Adrenal gland (tissue), 12 donors: ENCODE results near the gene ETV1. TPM values are rescaled to one million over a fixed set of nuclear protein-coding genes. Genes with fewer than 3 reads are reported as not detected.

Source experiments
- DNase-seq, 7 donors: peaks; one replicate each; pipeline ENCODE4 v3.0.0-alpha.2; 2019 to 2020
- H3K27ac ChIP-seq, 5 donors: fragments of 200-600 bp; sonication (generic) in 4 of 5; 1 replicate in 3 of 5; 2 replicates in 2 of 5; pipeline versions ENCODE4 v1.5.1 to v1.8.0; 2016 to 2020; ENCODE audit warnings: mild to moderate bottlenecking in 1 of 5
- H3K27me3 ChIP-seq: fragments of 200-600 bp; 2 replicates; pipeline ENCODE4 v1.8.0; 2021
- H3K36me3 ChIP-seq, 2 donors: fragments of 200-600 bp; replicated peaks in 1 of 2; 1 replicate in 1 of 2; 2 replicates in 1 of 2; pipeline versions ENCODE4 v1.5.1 to v1.8.0; 2018 to 2022
- H3K4me1 ChIP-seq, 2 donors: fragments of 200-600 bp; replicated peaks in 1 of 2; 1 replicate in 1 of 2; 2 replicates in 1 of 2; pipeline versions ENCODE4 v1.5.1 to v1.8.0; 2018 to 2021
- H3K4me3 ChIP-seq, 4 donors: fragments of 200-600 bp; sonication (generic) in 3 of 4; one replicate each; pipeline ENCODE4 v1.5.1; 2016 to 2018
- H3K9me3 ChIP-seq, 3 donors: fragments of 200-600 bp; sonication (generic) in 1 of 3; replicated peaks in 1 of 3; 1 replicate in 2 of 3; 2 replicates in 1 of 3; pipeline versions ENCODE4 v1.5.1 to v1.8.0; 2016 to 2021
- CTCF ChIP-seq, 6 experiments: fragments of 450-650 bp in 4 of 6; fragments of 200-600 bp in 2 of 6; sonication (generic) in 1 of 6; IDR thresholded peaks; 1 replicate in 5 of 6; 2 replicates in 1 of 6; pipeline versions ENCODE4 v1.5.1 to v1.8.0; 2016 to 2021; ENCODE audit warnings: antibody characterized with exemption in 6 of 6, mild to moderate bottlenecking in 2 of 6, moderate library complexity in 1 of 6
- POLR2A ChIP-seq, 2 donors: fragments of 450-650 bp; IDR thresholded peaks; one replicate each; pipeline ENCODE4 v1.6.1; 2017; ENCODE audit warnings: antibody characterized with exemption in 2 of 2, mild to moderate bottlenecking in 2 of 2, moderate library complexity in 1 of 2
- WGBS, 4 donors: extraction: QIAGEN DNeasy Blood & Tissue Kit in 2 of 4; methylation state at CpG; one replicate each; pipeline versions ENCODE4 v1.1.5 to v1.1.7; 2013 to 2017; 5-methylcytosine and 5-hydroxymethylcytosine counted together
- intact Hi-C, 2 donors: fragments of 100-400 bp; cut with DNase I; formaldehyde crosslinking; loops; one replicate each; pipeline versions ENCODE4 v1.14.1 to v1.15.0; 2022 to 2023
- polyA plus RNA-seq, 3 donors: library from polyadenylated mRNA; stranded (reverse); fragments of 200-250 nt in 2 of 3; fragments of 350-450 nt in 1 of 3; fragmentation: Illumina TruSeq in 1 of 3; extraction: RNeasy Lipid Tissue Mini Kit (QIAGEN cat#74804) in 1 of 3; gene quantifications; one replicate each; pipeline ENCODE4 v1.2.3, GENCODE V29; 2013 to 2014
- total RNA-seq, 9 donors: library from RNA; depleted of rRNA in 4 of 9; stranded (reverse); fragments of >200 nt in 4 of 9; fragments of 120-200 nt in 1 of 9; fragmentation: NEBNext Ultra II Directional in 1 of 9; extraction: Animal tissue kit (Norgen Biotek cat#: 25700) in 1 of 9; gene quantifications; one replicate each; pipeline versions ENCODE4 v1.1.0 to v1.2.4, GENCODE V29; 2013 to 2023
- donor health status: healthy with polysubstance abuse.
- donor health status: Bipolar disorder and iron deficiency.
- donor health status: DM: yes; HTN: yes; CAD: no.
- donor health status: DM: no; HTN: no; CAD: no.
- donor health status: DM: no; HTN: no; CAD: no.
- donor health status: DM: yes; HTN: yes; CAD: no.

The ETV1 gene
- total and polyA plus RNA-seq, 12 donors = 12.1 to 80.0 (median 34.0) TPM

- no peak for TF ChIP-seq POLR2A (IDR thresholded peaks at IDR 0.05)
- intact Hi-C loops = no loop called here
- no peaks in the 10 kb centered on the region for H3K27me3 ChIP-seq
- 81 to 91% (median 86%) methylated on average over 6 of the region's 6 CpGs for WGBS, 4 donors
- no peaks in the 10 kb centered on the region for H3K36me3 ChIP-seq
- H3K4me1 ChIP-seq = no peaks in the 10 kb centered on the region
- H3K9me3 ChIP-seq = no peaks in the 10 kb centered on the region
- no peak for DNase-seq
- H3K27ac ChIP-seq = no peak overlapping the region
- no peak overlapping the region for H3K4me3 ChIP-seq
Measured at GRCh38 chr7:13965077-13965476, 24.4 kb downstream of the ETV1 start.

DNA sequence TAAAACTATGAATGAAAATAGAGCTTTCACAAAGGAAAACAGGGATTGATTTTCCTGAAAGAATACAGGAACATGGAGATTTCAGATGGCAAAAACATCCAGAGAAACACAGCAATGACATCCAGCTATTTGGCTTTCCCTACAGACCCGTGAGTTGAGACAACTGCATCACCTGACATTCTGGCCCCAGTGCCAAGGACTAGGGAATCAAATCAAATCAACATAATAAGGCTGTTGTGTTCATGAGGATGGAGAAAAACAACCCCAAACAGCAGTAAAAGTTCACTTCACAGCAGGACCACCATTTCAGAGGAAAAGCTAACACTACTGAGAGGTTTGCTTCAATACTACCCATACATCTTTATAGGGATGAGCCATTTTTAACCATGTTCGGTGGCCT lies 25.5 kb downstream of the ETV1 start:
- Histone ChIP-seq H3K4me1 (no peaks in the 10 kb centered on the region), H3K4me3 (no peak overlapping the region), H3K36me3 (no peaks in the 10 kb centered on the region), H3K27me3 (no peaks in the 10 kb centered on the region), H3K27ac (no peak overlapping the region), H3K9me3 (no peaks in the 10 kb centered on the region)
- TF ChIP-seq CTCF (IDR thresholded peaks at IDR 0.05) = no peak
- intact Hi-C loops = no loop called here
- DNase-seq = no peak
- 59 to 91% (median 71%) methylated on average over 2 of the region's 2 CpGs for WGBS, 4 donors

GRCh38 chr7:13955494-13955893 lies 34.0 kb downstream of the ETV1 start:
- 41 to 59% (median 52%) methylated on average over 2 of the region's 2 CpGs for WGBS, 4 donors
- intact Hi-C loops = no loop called here
- Histone ChIP-seq H3K4me3 (no peak overlapping the region), H3K9me3 (no peaks in the 10 kb centered on the region), H3K27me3 (no peaks in the 10 kb centered on the region), H3K36me3 (no peaks in the 10 kb centered on the region), H3K4me1 (no peaks in the 10 kb centered on the region), H3K27ac (no peak overlapping the region)
- DNase-seq = no peak
- TF ChIP-seq POLR2A (IDR thresholded peaks at IDR 0.05) = no peak

DNA sequence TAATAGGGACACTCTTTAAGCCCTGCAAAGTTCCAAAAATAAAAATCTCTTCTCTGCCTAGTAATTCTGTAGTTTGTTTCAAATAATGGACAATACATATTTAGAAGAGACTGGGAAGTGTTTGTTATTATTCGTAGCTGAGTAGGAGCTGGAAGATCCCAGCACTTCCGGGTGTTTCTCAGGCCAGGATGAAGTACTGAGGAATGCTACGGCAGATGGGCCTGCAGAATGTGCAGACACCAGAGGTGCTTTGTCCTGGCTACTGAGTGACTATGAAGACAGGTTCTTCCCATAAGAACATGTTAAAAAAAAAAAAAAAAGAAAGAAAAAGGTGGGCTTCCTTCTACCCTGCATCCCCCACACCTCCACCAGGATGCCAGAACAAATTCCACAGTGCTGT lies 36.1 kb downstream of the ETV1 start:
- no peak overlapping the region for H3K27ac ChIP-seq
- no peaks in the 10 kb centered on the region for H3K9me3 ChIP-seq
- no peak for DNase-seq
- 84 to 93% (median 91%) methylated on average over 3 of the region's 3 CpGs for WGBS, 4 donors
- H3K36me3 ChIP-seq = no peaks in the 10 kb centered on the region
- H3K4me3 ChIP-seq = no peak overlapping the region
- no peaks in the 10 kb centered on the region for H3K27me3 ChIP-seq
- no peaks in the 10 kb centered on the region for H3K4me1 ChIP-seq
- intact Hi-C loops = no loop called here
- TF ChIP-seq CTCF (IDR thresholded peaks at IDR 0.05) (no peak), POLR2A (IDR thresholded peaks at IDR 0.05) (no peak)

GRCh38 chr7:13952921-13953320 lies 36.5 kb downstream of the ETV1 start:
- DNase-seq = no peak
- intact Hi-C loops = no loop called here
- TF ChIP-seq CTCF (IDR thresholded peaks at IDR 0.05) (no peak), POLR2A (IDR thresholded peaks at IDR 0.05) (no peak)
- no peak overlapping the region for H3K27ac ChIP-seq
- no peaks in the 10 kb centered on the region for H3K36me3 ChIP-seq
- no peaks in the 10 kb centered on the region for H3K9me3 ChIP-seq
- no peaks in the 10 kb centered on the region for H3K4me1 ChIP-seq
- WGBS, 4 donors = 85 to 91% (median 87%) methylated on average over 2 of the region's 2 CpGs
- H3K4me3 ChIP-seq = no peak overlapping the region
- no peaks in the 10 kb centered on the region for H3K27me3 ChIP-seq
